Mucosa of descending colon (tissue), 3 donors: Measurements from ENCODE around the gene TBC1D1. TPM values are rescaled to one million over a fixed set of nuclear protein-coding genes. Genes with fewer than 3 reads are reported as not detected.

Source experiments
- ATAC-seq: fragments of 200-7000 bp; cut with Tn5 transposase; one replicate; pipeline ENCODE4 v1.9.1; 2020; ENCODE audit warnings: mild to moderate bottlenecking, moderate library complexity
- DNase-seq, 3 donors: peaks; one replicate each; pipeline ENCODE4 v3.0.0-alpha.2; 2020
- H3K36me3 ChIP-seq: fragments of 200-600 bp; one replicate; pipeline ENCODE4 v1.8.0; 2021; ENCODE audit warnings: low read depth, mild to moderate bottlenecking
- H3K4me1 ChIP-seq: fragments of 200-600 bp; one replicate; pipeline ENCODE4 v1.8.0; 2021; ENCODE audit warnings: low read depth, mild to moderate bottlenecking
- H3K4me3 ChIP-seq: fragments of 200-600 bp; one replicate; pipeline ENCODE4 v1.8.0; 2021; ENCODE audit warnings: mild to moderate bottlenecking
- H3K9me3 ChIP-seq: fragments of 200-600 bp; one replicate; pipeline ENCODE4 v1.8.0; 2021; ENCODE audit warnings: mild to moderate bottlenecking
- intact Hi-C, 2 donors: fragments of 100-400 bp; cut with DNase I in 1 of 2; cut with micrococcal nuclease in 1 of 2; formaldehyde crosslinking; loops; one replicate each; pipeline versions ENCODE4 v1.11.0 to v1.11.1; 2022; cut with DNase I, micrococcal nuclease
- total RNA-seq, 3 donors: library from RNA; stranded (reverse); fragmentation: NEBNext Ultra II Directional in 2 of 3; extraction: Animal tissue kit (Norgen Biotek cat#: 25700) in 2 of 3; gene quantifications; one replicate each; pipeline versions ENCODE4 v1.2.1 to v1.2.4, GENCODE V29; 2021 to 2023
- TF ChIP-seq, protein P1 (sequence below): fragments of 200-600 bp; IDR thresholded peaks from one replicate; pipeline ENCODE4 v1.8.0; 2022; ENCODE audit warnings: antibody characterized with exemption, mild to moderate bottlenecking
- donor health status: DM: no; HTN: no; CAD: no; lungs with moderate emphysema.
- donor health status: DM: no; HTN: no; CAD: no.
- donor health status: DM: no; HTN: yes; CAD: no.

Gene TBC1D1
- total RNA-seq, 3 donors from 2014 or later: 50.2 to 249 (median 71.6) TPM

DNA sequence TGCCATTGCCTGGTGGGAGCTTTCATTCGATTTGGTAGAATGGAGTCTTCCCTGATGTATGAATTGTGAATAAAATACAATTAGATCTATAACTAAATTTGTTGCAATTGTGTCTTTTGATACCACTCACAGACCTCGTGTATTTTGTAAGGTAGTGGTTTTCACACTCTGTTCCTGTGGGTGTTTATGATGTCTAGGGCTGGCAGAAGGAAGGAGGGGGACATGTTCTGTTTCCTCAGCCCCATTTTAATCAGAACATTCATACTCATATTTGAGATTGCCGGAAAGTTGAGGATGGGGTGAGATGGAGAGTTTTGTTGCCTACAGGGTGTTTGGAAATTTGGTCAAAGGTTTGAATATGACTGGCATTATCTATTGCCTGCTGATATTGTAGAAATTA is 112.2 kb downstream of the TBC1D1 start:
- no peak overlapping the region for H3K4me3 ChIP-seq
- TF ChIP-seq, protein P1, sequence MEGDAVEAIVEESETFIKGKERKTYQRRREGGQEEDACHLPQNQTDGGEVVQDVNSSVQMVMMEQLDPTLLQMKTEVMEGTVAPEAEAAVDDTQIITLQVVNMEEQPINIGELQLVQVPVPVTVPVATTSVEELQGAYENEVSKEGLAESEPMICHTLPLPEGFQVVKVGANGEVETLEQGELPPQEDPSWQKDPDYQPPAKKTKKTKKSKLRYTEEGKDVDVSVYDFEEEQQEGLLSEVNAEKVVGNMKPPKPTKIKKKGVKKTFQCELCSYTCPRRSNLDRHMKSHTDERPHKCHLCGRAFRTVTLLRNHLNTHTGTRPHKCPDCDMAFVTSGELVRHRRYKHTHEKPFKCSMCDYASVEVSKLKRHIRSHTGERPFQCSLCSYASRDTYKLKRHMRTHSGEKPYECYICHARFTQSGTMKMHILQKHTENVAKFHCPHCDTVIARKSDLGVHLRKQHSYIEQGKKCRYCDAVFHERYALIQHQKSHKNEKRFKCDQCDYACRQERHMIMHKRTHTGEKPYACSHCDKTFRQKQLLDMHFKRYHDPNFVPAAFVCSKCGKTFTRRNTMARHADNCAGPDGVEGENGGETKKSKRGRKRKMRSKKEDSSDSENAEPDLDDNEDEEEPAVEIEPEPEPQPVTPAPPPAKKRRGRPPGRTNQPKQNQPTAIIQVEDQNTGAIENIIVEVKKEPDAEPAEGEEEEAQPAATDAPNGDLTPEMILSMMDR: no peak
- no peaks in the 10 kb centered on the region for H3K4me1 ChIP-seq
- H3K9me3 ChIP-seq: no peaks in the 10 kb centered on the region
- ATAC-seq (no peak), DNase-seq (no peak)
- H3K36me3 ChIP-seq: no peaks in the 10 kb centered on the region
- intact Hi-C loops: no loop called here

GRCh38 chr4:38003628-38004027 is 112.7 kb downstream of the TBC1D1 start:
- no peak overlapping the region for H3K4me3 ChIP-seq
- DNase-seq (no peak), ATAC-seq (no peak)
- no peaks in the 10 kb centered on the region for H3K36me3 ChIP-seq
- H3K4me1 ChIP-seq: no peaks in the 10 kb centered on the region
- no peaks in the 10 kb centered on the region for H3K9me3 ChIP-seq
- intact Hi-C loops: no loop called here
- TF ChIP-seq, protein P1: no peak

GRCh38 chr4:38004062-38004461 is 113.2 kb downstream of the TBC1D1 start:
- DNase-seq (no peak), ATAC-seq (no peak)
- TF ChIP-seq, protein P1: no peak
- Histone ChIP-seq H3K36me3 (no peaks in the 10 kb centered on the region), H3K9me3 (no peaks in the 10 kb centered on the region), H3K4me3 (no peak overlapping the region), H3K4me1 (no peaks in the 10 kb centered on the region)
- intact Hi-C loops: no loop called here

DNA sequence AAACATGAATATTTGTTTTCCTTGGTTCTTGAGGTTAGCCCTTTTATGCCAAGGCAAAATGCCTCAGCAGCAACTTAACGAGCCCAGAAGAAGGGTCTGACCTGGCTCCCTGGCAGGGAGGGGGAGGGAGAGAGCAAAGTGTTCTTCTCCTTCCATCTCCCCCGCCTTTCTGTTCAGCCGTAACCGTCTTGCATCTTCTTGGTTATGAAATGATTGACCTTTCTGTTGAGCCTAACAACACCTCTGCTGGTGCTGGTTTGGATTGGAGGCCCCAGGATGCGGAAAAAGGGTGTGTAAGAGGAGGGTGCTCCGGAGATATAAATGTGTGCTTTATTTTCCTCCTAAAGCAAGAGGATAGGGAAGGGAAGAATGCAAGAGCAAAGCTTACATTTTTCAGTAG is 114.0 kb downstream of the TBC1D1 start:
- TF ChIP-seq, protein P1: no peak
- H3K9me3 ChIP-seq: no peaks in the 10 kb centered on the region
- no peaks in the 10 kb centered on the region for H3K36me3 ChIP-seq
- H3K4me3 ChIP-seq: no peak overlapping the region
- intact Hi-C loops: no loop called here
- peak; percentile 20 for ATAC-seq
- no peaks in the 10 kb centered on the region for H3K4me1 ChIP-seq
- no peak for DNase-seq

DNA sequence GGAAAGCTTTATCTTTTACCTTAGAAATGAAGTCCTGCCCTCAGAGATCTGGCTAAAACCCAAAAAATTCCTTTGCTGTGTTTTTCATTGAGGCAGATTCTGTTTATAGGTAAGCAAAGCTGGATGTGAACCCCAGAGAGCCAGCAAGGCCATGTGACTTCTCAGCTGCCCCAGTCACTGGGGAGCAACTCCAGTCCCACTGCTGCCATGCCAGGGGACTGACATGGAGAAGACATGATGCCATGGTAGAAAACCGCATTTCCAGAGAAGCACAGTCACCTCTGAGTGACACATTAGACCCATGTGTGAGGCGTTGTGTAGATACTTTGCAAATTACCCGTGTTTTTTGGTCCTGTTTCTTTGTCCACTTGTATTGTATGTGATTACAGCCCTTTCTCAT is 114.8 kb downstream of the TBC1D1 start:
- Histone ChIP-seq H3K36me3 (no peaks in the 10 kb centered on the region), H3K9me3 (no peaks in the 10 kb centered on the region), H3K4me1 (no peaks in the 10 kb centered on the region), H3K4me3 (no peak overlapping the region)
- no peak for ATAC-seq
- no peak for DNase-seq
- intact Hi-C loops: no loop called here
- TF ChIP-seq, protein P1: no peak

- TF ChIP-seq, protein P1: no peak
- DNase-seq: no peak
- peaks cover 8% of the 10 kb centered on the region for H3K4me1 ChIP-seq
- H3K4me3 ChIP-seq: no peak overlapping the region
- no peaks in the 10 kb centered on the region for H3K9me3 ChIP-seq
- no peak for ATAC-seq
- H3K36me3 ChIP-seq: no peaks in the 10 kb centered on the region
- intact Hi-C loops: no loop called here
Measured at GRCh38 chr4:38007645-38008044, 116.8 kb downstream of the TBC1D1 start.
